GM11168 (cell line): Measurements from ENCODE around the gene SLC2A5.

Experiments
- in situ Hi-C: fragments of 300-500 bp; cut with MboI; formaldehyde crosslinking; loops from one replicate; pipeline ENCODE4 v1.12.0; 2022; ENCODE audit warnings: low sequenced_read_pairs; ENCODE audit not compliant: unreplicated experiment

Gene SLC2A5

DNA sequence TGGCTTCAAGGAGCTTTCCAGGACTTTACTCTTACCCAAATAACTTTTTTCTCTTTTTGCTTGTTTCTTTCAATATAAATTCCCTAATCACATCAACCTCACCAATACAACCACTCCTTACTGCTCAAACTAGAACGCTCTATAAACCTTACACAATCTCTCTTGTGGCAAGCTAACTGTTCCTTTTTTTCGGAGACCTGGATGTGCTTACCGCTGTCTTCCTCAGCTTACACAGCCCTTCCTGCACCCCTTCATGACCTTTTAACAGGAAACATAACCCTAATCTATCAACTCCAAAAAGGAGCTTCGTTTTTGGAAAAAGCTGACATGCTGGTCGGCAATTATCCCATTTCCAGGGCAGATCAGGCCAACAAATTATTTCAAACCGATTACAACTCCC is 24.1 kb upstream of the SLC2A5 start:
- in situ Hi-C loops: no loop called here

GRCh38 chr1:9093091-9093490 is 23.7 kb upstream of the SLC2A5 start:
- in situ Hi-C loops: no loop called here

- in situ Hi-C loops: no loop called here
Measured at GRCh38 chr1:9088807-9089206, 19.4 kb upstream of the SLC2A5 start.

DNA sequence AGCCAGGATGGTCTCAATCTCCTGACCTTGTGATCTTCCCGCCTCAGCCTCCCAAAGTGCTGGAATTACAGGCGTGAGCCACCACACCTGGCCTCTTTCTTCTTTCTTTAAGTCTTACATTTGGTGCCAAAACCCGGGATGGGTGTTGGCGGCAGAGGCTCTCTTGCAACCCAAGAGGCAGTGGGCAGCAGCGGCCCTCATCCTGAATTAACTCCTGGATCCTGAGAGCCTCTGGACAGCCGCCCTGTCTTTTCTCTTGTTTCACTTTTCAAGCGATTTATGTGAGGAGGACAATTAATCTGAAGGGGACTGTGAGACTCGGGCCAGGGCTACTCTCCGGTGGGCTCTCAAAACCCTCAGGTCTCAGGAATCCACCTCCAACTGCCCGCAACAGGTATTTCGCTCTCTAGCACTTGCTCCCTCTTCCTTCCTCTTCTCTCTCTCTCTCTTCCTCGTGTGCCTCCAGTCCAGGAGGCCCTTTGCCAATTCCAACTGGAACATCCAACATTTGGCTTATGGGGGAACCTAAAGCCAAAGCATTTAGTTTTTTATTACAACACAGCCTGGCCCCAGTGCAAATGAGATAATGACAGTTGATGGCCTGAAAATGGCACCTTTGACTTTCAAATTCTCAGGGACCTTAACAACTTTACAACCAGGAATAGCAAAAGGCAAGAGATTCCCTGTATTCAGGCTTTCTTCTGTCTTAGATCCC is 18.1 kb upstream of the SLC2A5 start:
- in situ Hi-C loops: no loop called here

- in situ Hi-C loops: no loop called here
Measured at GRCh38 chr1:9086796-9087195, 17.4 kb upstream of the SLC2A5 start.

DNA sequence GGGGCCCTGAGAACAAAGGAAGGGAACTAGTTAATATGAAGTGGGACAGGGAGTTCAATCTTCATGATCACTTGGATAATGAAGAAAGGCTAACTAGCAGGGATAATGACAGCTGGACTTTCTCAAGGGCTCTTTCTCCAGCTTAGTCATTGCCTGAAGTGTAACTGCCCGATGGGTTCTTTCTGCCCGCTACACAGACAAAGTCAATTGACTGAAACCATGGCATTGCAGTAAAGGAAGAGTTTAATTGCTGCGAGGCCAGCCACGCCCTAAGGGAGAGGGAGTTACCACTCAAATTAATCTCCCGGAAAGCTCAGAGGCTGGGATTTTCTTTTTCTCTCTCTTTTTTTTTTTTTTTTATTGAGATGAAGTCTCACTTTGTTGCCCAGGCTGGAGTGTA is 16.6 kb upstream of the SLC2A5 start:
- in situ Hi-C loops: no loop called here

DNA sequence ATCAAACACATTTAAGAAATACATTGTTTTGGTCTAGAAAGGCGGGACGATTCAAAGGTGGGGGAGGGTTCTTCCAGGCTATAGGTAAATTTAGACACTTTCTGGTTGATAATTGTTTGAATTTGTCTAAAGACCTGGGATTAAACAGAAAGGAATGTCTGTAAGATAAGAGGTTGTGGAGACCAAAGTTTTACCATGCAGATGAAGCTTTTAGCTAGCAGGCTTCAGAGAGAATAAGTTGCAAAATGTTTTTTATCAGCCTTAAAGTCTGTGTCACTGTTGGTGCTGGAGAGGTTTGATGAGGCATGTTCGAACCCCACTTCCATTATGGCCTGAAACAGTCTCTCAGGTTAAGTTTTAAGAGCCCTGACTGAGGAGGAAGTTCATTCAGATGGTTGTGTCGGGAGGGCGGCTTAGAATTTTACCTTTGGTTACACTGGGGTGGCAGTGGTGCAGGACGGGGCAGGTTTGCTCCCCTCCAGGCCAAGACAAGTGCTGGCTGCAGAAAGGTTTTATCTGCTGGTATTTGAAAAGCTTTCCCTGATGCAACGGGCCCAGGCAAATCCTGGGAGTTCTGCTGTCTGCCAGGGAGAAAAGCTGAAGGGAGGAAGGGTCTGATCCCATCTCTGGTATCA is 16.0 kb upstream of the SLC2A5 start:
- in situ Hi-C loops: no loop called here

GRCh38 chr1:9084906-9085305 is 15.5 kb upstream of the SLC2A5 start:
- in situ Hi-C loops: no loop called here

GRCh38 chr1:9081473-9081872 is 12.0 kb upstream of the SLC2A5 start:
- in situ Hi-C loops: no loop called here

DNA sequence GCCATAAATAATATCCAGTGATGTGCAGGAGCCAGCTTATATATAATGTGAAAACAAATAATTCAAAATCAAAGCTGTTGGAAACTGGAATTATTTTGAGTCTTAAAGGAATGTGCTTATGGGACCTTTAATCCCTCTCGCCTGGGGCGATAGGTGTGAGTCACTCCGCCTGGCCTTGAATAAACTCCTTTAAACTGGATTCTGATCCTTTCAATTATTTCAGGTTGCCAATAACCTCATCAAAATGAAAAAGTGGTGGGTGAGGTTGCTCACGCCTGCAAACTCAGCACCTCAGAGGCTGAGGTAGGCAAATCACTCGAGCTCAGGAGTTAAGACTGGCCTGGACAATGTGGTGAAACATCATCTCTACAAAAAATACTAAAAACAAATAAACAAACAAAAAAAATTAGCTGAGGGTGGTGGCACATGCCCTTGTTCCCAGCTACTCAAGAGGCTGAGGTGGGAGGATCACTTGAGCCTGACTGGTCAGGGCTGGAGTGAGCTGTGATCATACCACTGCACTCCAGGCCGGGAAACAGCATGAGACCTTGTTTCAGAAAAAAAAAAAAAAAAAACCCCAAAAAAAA is 11.4 kb upstream of the SLC2A5 start:
- in situ Hi-C loops: no loop called here

- in situ Hi-C loops: no loop called here
Measured at GRCh38 chr1:9079988-9080704, 10.7 kb upstream of the SLC2A5 start.

DNA sequence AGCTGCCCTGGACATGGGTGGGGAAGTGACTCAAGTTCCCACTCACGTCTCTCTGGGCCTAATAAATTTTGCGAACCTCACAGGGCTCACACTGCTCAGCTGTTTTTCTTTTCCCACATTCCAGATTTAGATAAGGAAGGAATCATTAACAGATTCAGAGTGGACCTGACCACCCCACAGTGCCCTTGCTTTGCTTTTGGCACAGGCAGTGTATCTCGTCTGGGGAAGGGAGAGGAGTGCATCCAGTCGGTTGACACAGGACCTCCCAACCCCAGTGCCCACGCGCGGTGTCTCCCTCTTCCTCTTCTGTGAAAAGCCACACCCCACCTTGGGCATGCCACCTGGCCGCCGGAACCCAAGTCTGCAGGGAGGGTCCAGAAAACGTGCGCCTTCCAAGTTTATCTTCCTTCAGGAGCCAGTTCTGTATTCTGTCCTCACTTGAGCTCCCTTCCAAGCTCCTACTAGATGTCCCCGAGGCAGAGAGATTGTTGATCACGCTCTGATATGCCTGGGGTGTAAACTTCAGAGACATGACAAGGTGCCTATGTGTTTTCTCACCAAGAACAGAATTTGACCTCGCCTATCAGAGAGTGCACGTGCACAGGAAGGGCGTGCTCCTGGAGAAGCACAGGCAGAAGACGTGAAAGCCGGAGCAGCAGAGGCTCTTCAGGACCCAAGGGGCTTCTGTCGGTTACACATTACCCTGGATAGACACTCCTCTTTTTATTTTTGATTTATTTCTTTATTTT is 9.5 kb upstream of the SLC2A5 start:
- in situ Hi-C loops: no loop called here

GRCh38 chr1:9078015-9078751 is 8.7 kb upstream of the SLC2A5 start:
- in situ Hi-C loops: no loop called here

GRCh38 chr1:9075022-9075421 is 5.6 kb upstream of the SLC2A5 start:
- in situ Hi-C loops: no loop called here

DNA sequence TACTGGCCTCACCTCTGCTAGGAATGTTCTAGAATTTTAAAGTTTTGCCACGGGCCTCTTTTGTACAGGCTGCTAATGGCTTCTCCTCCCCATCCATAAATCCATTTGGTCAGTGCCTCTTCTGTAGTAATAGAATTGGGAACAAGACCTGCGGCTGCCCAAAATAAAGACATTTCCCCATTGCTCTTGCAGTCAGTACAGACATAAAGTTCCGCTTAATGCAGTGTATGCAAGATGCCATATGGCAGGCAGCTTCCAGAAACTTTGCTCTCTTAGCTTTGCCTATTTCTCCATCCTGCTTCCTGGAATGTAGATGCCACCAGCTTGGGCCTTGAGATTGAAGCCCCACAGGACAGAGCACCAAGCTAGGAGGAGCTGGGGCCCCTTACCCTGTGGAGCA is 3.7 kb upstream of the SLC2A5 start:
- in situ Hi-C loops: no loop called here

DNA sequence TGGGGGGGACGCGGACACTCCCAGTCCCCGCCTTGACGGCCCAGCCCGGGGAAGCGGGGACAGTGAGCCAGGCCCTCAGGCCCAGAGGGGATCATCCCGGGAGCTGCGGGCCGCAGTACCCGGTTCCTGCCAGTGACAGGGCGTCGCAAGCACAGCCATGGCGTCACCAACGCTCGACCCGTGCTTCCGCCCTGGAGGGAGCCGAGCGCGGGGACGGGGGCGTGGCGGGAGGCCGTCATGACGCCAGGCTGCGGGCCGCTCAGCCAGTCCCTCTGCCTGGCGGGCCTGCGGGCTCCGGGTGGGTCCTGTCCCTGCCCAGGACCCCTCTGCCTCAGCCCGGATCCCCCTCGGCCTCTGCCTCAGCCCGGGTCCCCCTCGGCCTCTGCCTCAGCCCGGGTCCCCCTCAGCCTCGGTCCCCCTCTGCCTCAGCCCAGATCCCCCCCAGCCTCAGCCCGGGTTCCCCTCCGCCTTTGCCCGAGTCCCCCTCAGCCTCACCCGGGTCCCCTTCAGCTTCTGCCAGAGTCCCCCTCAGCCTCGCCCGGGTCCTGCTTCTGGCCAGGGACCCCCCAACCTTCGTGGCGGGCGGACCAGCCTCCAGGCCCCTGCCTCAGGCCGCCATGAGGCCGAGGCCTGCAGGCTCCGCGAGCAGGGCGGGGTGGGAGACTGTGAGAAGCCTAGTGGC is 2.3 kb upstream of the SLC2A5 start:
- in situ Hi-C loops: no loop called here

- in situ Hi-C loops: no loop called here
Measured at GRCh38 chr1:9070486-9070885, 1.1 kb upstream of the SLC2A5 start.

GRCh38 chr1:9068981-9069325 is 482 bp downstream of the SLC2A5 start:
- in situ Hi-C loops: loop anchor here (10.0 kb wide), 1 partner anchor 1106 kb away; no protein-coding TSS in a partner anchor
